Peyer's patch (tissue), 4 donors: ENCODE data around the gene RPL18A. TPM values are rescaled to one million over a fixed set of nuclear protein-coding genes. Genes with fewer than 3 reads are reported as not detected.

Experiments
- DNase-seq, 3 donors: peaks; one replicate each; pipeline ENCODE4 v3.0.0-alpha.2; 2017 to 2019
- H3K27ac ChIP-seq, 4 donors: fragments of 200-600 bp; sonication (generic); one replicate each; pipeline ENCODE4 v1.5.1; 2016 to 2019
- H3K27me3 ChIP-seq, 2 donors: fragments of 200-600 bp; sonication (generic); one replicate each; pipeline ENCODE4 v1.5.1; 2019
- H3K36me3 ChIP-seq, 3 donors: fragments of 200-600 bp; sonication (generic); one replicate each; pipeline ENCODE4 v1.5.1; 2016 to 2019
- H3K4me1 ChIP-seq, 4 donors: fragments of 200-600 bp; sonication (generic); one replicate each; pipeline ENCODE4 v1.5.1; 2016 to 2019
- H3K4me3 ChIP-seq, 4 donors: fragments of 200-600 bp; sonication (generic); 1 replicate in 3 of 4; 2 replicates in 1 of 4; pipeline ENCODE4 v1.5.1; 2016 to 2019; ENCODE audit warnings: mild to moderate bottlenecking in 1 of 4
- H3K9me3 ChIP-seq, 4 donors: fragments of 200-600 bp; sonication (generic); one replicate each; pipeline ENCODE4 v1.5.1; 2016 to 2019; ENCODE audit warnings: mild to moderate bottlenecking in 1 of 4
- POLR2A ChIP-seq, 2 donors: fragments of 450-650 bp; IDR thresholded peaks; one replicate each; pipeline ENCODE4 v1.5.1; 2017; ENCODE audit warnings: antibody characterized with exemption in 2 of 2, mild to moderate bottlenecking in 2 of 2, moderate library complexity in 2 of 2
- total RNA-seq, 4 donors: library from RNA; depleted of rRNA; stranded (reverse); fragments of >200 nt; gene quantifications; one replicate each; pipeline ENCODE4 v1.1.0, GENCODE V29; 2016
- TF ChIP-seq, protein P1 (sequence below), 6 experiments: fragments of 450-650 bp in 4 of 6; fragments of 200-600 bp in 2 of 6; sonication (generic) in 1 of 6; IDR thresholded peaks; one replicate each; pipeline ENCODE4 v1.5.1; 2017 to 2019; ENCODE audit warnings: antibody characterized with exemption in 6 of 6, mild to moderate bottlenecking in 3 of 6, moderate library complexity in 1 of 6

Gene RPL18A
- total RNA-seq, 4 donors from 2014 or later: 456 to 824 (median 599) TPM

DNA sequence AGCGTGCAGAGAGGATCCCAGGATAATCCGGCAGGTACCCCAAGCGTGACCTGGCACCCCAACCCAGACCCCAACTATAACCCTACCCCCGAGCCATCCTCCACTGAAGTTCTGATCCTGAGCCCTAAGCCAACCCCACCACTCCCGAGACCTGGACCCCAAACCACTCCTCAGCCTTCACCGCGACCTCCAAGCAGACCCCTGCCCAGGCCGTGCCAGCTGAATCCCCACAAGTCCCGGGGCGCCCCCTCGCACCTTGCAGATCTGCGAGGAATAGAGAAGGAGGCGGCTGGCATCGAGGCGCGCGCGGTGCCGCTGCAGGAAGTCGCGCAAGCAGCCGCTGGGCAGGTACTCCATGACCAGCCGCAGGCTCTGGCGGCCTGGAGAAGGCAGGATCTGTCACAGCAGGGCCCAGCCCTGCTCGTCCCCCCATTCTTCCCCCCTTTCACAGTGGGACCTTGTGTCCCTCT is 28.3 kb upstream of the RPL18A start:
- Histone ChIP-seq H3K27me3 (no peaks in the 10 kb centered on the region), H3K36me3 (no peaks in the 10 kb centered on the region), H3K4me1 (peaks cover 0 to 12% (median 0%) of the 10 kb centered on the region in 4 donors), H3K27ac (no peak overlapping the region), H3K4me3 (peak overlapping the region in 2 of 4 donors; percentile 14 to 28), H3K9me3 (no peaks in the 10 kb centered on the region)
- DNase-seq: no peak
- no peak for TF ChIP-seq POLR2A (IDR thresholded peaks at IDR 0.05)

- H3K4me1 ChIP-seq: peaks cover 0 to 12% (median 0%) of the 10 kb centered on the region in 4 donors
- H3K36me3 ChIP-seq: no peaks in the 10 kb centered on the region
- no peak for DNase-seq
- no peak overlapping the region for H3K4me3 ChIP-seq
- H3K27me3 ChIP-seq: no peaks in the 10 kb centered on the region
- TF ChIP-seq POLR2A (IDR thresholded peaks at IDR 0.05): no peak
- TF ChIP-seq, protein P1, sequence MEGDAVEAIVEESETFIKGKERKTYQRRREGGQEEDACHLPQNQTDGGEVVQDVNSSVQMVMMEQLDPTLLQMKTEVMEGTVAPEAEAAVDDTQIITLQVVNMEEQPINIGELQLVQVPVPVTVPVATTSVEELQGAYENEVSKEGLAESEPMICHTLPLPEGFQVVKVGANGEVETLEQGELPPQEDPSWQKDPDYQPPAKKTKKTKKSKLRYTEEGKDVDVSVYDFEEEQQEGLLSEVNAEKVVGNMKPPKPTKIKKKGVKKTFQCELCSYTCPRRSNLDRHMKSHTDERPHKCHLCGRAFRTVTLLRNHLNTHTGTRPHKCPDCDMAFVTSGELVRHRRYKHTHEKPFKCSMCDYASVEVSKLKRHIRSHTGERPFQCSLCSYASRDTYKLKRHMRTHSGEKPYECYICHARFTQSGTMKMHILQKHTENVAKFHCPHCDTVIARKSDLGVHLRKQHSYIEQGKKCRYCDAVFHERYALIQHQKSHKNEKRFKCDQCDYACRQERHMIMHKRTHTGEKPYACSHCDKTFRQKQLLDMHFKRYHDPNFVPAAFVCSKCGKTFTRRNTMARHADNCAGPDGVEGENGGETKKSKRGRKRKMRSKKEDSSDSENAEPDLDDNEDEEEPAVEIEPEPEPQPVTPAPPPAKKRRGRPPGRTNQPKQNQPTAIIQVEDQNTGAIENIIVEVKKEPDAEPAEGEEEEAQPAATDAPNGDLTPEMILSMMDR (IDR thresholded peaks at IDR 0.05): no peak
- no peaks in the 10 kb centered on the region for H3K9me3 ChIP-seq
- no peak overlapping the region for H3K27ac ChIP-seq
These were observed 27.1 kb upstream of the RPL18A start for GRCh38 chr19:17832443-17833208.

DNA sequence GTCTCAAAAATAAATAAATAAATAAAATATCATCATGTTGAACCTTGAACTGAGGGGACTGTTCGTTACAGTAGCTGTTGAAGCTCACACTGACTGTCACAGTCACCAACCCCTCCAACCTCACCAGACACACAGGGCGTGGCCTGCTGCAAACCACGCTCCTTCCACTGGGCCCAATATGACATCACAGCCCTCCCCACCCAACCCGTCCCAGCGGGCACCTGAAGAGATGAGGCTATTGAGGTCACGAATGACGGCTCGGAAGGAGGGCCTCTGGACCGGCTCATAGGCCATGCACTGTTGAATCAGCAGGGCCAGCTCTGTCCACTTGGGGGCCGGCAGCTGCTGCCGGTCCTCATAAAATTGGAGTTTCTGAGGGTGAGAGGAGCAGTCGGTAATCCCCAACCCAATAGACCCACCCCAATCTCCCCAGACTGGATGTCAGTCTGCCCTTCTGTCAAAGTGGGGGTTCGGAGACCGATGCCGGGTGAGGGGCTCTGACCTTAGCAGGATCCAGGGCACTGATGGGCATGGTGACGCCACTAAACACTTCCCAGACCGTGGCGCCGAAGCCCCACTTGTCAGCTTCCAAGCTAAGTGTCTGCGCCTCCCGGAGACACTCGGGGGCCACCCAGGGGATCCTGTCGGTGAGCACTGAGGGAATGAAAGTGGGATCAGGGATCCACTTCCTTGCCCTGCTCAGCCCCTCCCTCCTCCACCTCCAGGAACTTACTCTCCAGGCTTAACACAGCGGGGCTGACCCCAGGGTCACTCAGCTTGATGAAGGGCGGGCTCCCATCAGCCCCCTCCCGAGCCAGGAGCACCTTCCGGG is 25.1 kb upstream of the RPL18A start:
- peaks cover 0 to 12% (median 0%) of the 10 kb centered on the region in 4 donors for H3K4me1 ChIP-seq
- H3K36me3 ChIP-seq: peaks cover 0 to 5% (median 0%) of the 10 kb centered on the region in 3 donors
- no peak for DNase-seq
- no peak overlapping the region for H3K27ac ChIP-seq
- H3K4me3 ChIP-seq: no peak overlapping the region
- H3K27me3 ChIP-seq: no peaks in the 10 kb centered on the region
- no peaks in the 10 kb centered on the region for H3K9me3 ChIP-seq
- no peak for TF ChIP-seq POLR2A (IDR thresholded peaks at IDR 0.05)
- TF ChIP-seq, protein P1 (IDR thresholded peaks at IDR 0.05): no peak

DNA sequence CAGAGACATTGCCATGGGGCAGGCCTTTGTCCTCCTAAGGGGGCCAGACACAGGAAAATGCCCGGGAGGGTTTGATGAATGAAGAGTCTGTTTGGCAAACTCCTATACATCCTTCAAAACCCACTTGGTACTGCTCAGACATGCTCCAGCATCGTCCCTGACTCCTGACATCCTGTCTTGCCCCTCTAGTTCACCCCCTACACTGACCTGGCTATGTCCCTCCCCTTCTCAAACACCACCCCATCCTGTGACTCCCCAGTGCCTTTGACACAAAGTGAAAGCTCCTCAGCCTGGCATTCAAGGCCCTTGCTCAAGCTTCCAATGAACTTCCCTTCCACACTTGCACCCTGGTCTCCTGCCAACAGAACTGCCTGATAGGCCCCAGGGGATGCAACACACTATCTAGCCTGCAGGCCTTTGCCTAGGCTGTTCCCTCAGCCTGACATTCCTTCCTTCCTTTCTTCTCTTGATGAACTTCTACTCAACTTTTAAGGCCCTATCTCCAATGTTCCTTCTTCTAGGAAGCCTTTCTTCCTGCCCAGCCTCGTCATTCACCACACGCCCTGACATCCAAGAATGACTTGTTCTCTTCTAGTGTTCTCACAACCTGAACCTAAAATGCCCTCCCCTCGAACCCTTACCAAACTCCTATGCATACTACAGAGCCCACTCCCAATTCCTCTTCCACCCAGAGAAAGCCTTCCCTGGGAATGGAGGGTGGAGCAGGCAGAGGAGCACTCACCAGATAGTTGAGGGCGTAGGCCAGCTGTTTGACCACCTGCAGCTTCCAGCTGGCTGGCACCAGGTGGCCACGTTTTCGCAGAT is 24.3 kb upstream of the RPL18A start:
- Histone ChIP-seq H3K36me3 (peaks cover 0 to 5% (median 0%) of the 10 kb centered on the region in 3 donors), H3K4me3 (no peak overlapping the region)
- no peak for DNase-seq

GRCh38 chr19:17836530-17836929 is 23.2 kb upstream of the RPL18A start:
- Histone ChIP-seq H3K27me3 (no peaks in the 10 kb centered on the region), H3K36me3 (peaks cover 0 to 5% (median 0%) of the 10 kb centered on the region in 3 donors), H3K4me1 (peaks cover 0 to 3% (median 0%) of the 10 kb centered on the region in 4 donors), H3K9me3 (no peaks in the 10 kb centered on the region), H3K27ac (no peak overlapping the region), H3K4me3 (no peak overlapping the region)
- DNase-seq: no peak
- TF ChIP-seq, protein P1 (IDR thresholded peaks at IDR 0.05): no peak
- TF ChIP-seq POLR2A (IDR thresholded peaks at IDR 0.05): no peak

More for the DNA sequence above, 24.3 kb upstream of the RPL18A start:
- H3K27me3 ChIP-seq: no peaks in the 10 kb centered on the region
- H3K27ac ChIP-seq: no peak overlapping the region
- peaks cover 0 to 7% (median 0%) of the 10 kb centered on the region in 4 donors for H3K4me1 ChIP-seq
- H3K9me3 ChIP-seq: no peaks in the 10 kb centered on the region
- TF ChIP-seq POLR2A (IDR thresholded peaks at IDR 0.05): no peak
- TF ChIP-seq, protein P1 (IDR thresholded peaks at IDR 0.05): no peak
